Measurements from ENCODE around the gene HSFX3. TPM values are rescaled to one million over a fixed set of nuclear protein-coding genes. Genes with fewer than 3 reads are reported as not detected.
"Not testable (repeated sequence)": the region's sequence is repeated elsewhere in the genome, so short reads cannot be mapped to it uniquely, and the experiment has no call there.

The HSFX3 gene
- not detected in 2 replicates for total RNA-seq (2012; rRNA removed)

GRCh38 chrX:149549701-149550100 lies at the start of gene HSFX3:
TSS of gene HSFX3 (minus strand) at chrX:149549924. CDS start at chrX:149549852, 72 bp downstream.
- H3K4me1 ChIP-seq (ENCODE audit: control insufficient read depth, insufficient read depth, low read length); H3K9me3 ChIP-seq (replicated peaks; ENCODE audit: low read length); H3K4me2 ChIP-seq (ENCODE audit: low read length): not testable (repeated sequence)

GRCh38 chrX:149598603-149599002 lies 48.9 kb upstream of the HSFX3 start:
- not testable (repeated sequence) for H3K36me3 ChIP-seq (ENCODE audit: insufficient read depth, low read length); H3K27me3 ChIP-seq (ENCODE audit: control insufficient read depth, insufficient read depth, low read length); H3K4me3 ChIP-seq (ENCODE audit: low read length); H3K4me1 ChIP-seq (ENCODE audit: control insufficient read depth, insufficient read depth, low read length); H3K9me3 ChIP-seq (replicated peaks; ENCODE audit: low read length); H3K9ac ChIP-seq (ENCODE audit: low read depth, low read length); H3K4me2 ChIP-seq (ENCODE audit: low read length)

More at GRCh38 chrX:149549701-149550100, at the start of gene HSFX3:
- not testable (repeated sequence) for H3K27me3 ChIP-seq (ENCODE audit: control insufficient read depth, insufficient read depth, low read length); H3K9ac ChIP-seq (ENCODE audit: low read depth, low read length); H3K4me3 ChIP-seq (ENCODE audit: low read length); H3K36me3 ChIP-seq (ENCODE audit: insufficient read depth, low read length)

GRCh38 chrX:149595943-149596342 lies 46.2 kb upstream of the HSFX3 start:
- not testable (repeated sequence) for H3K4me3 ChIP-seq (ENCODE audit: low read length); H3K9me3 ChIP-seq (replicated peaks; ENCODE audit: low read length); H3K27me3 ChIP-seq (ENCODE audit: control insufficient read depth, insufficient read depth, low read length); H3K4me2 ChIP-seq (ENCODE audit: low read length); H3K36me3 ChIP-seq (ENCODE audit: insufficient read depth, low read length); H3K4me1 ChIP-seq (ENCODE audit: control insufficient read depth, insufficient read depth, low read length); H3K9ac ChIP-seq (ENCODE audit: low read depth, low read length)

- not testable (repeated sequence) for H3K36me3 ChIP-seq (ENCODE audit: insufficient read depth, low read length); H3K4me1 ChIP-seq (ENCODE audit: control insufficient read depth, insufficient read depth, low read length); H3K9me3 ChIP-seq (replicated peaks; ENCODE audit: low read length); H3K9ac ChIP-seq (ENCODE audit: low read depth, low read length); H3K27me3 ChIP-seq (ENCODE audit: control insufficient read depth, insufficient read depth, low read length); H3K4me3 ChIP-seq (ENCODE audit: low read length); H3K4me2 ChIP-seq (ENCODE audit: low read length)
These were observed 45.5 kb upstream of the HSFX3 start, which contains the start of gene HSFX2 for GRCh38 chrX:149595214-149595613. TSS of gene HSFX2 (minus strand) at chrX:149595314. CDS start at chrX:149594700, 614 bp downstream.

- not testable (repeated sequence) for H3K9me3 ChIP-seq (replicated peaks; ENCODE audit: low read length); H3K4me1 ChIP-seq (ENCODE audit: control insufficient read depth, insufficient read depth, low read length); H3K9ac ChIP-seq (ENCODE audit: low read depth, low read length); H3K36me3 ChIP-seq (ENCODE audit: insufficient read depth, low read length); H3K4me2 ChIP-seq (ENCODE audit: low read length); H3K4me3 ChIP-seq (ENCODE audit: low read length); H3K27me3 ChIP-seq (ENCODE audit: control insufficient read depth, insufficient read depth, low read length)
These were observed 41.3 kb upstream of the HSFX3 start for GRCh38 chrX:149590993-149591392.

GRCh38 chrX:149587359-149587758 lies 37.6 kb upstream of the HSFX3 start, which contains the start of gene MAGEA9B:
TSS of gene MAGEA9B (minus strand) at chrX:149587459. CDS start at chrX:149583179, 4,280 bp downstream.
- H3K4me2 ChIP-seq (ENCODE audit: low read length); H3K4me3 ChIP-seq (ENCODE audit: low read length); H3K4me1 ChIP-seq (ENCODE audit: control insufficient read depth, insufficient read depth, low read length); H3K9me3 ChIP-seq (replicated peaks; ENCODE audit: low read length); H3K36me3 ChIP-seq (ENCODE audit: insufficient read depth, low read length); H3K27me3 ChIP-seq (ENCODE audit: control insufficient read depth, insufficient read depth, low read length); H3K9ac ChIP-seq (ENCODE audit: low read depth, low read length): not testable (repeated sequence)

GRCh38 chrX:149585631-149586030 lies 35.9 kb upstream of the HSFX3 start:
- H3K4me3 ChIP-seq (ENCODE audit: low read length); H3K4me2 ChIP-seq (ENCODE audit: low read length); H3K4me1 ChIP-seq (ENCODE audit: control insufficient read depth, insufficient read depth, low read length); H3K36me3 ChIP-seq (ENCODE audit: insufficient read depth, low read length); H3K9ac ChIP-seq (ENCODE audit: low read depth, low read length); H3K27me3 ChIP-seq (ENCODE audit: control insufficient read depth, insufficient read depth, low read length); H3K9me3 ChIP-seq (replicated peaks; ENCODE audit: low read length): not testable (repeated sequence)

- H3K4me1 ChIP-seq (ENCODE audit: control insufficient read depth, insufficient read depth, low read length): not testable (repeated sequence)
These were observed 23.7 kb upstream of the HSFX3 start for GRCh38 chrX:149573456-149573855.

GRCh38 chrX:149572743-149573142 lies 23.0 kb upstream of the HSFX3 start:
- no peaks in the 10 kb centered on the region for H3K4me1 ChIP-seq (ENCODE audit: control insufficient read depth, insufficient read depth, low read length)
- no peaks in the 10 kb centered on the region for H3K9me3 ChIP-seq (replicated peaks; ENCODE audit: low read length)
- H3K36me3 ChIP-seq (ENCODE audit: insufficient read depth, low read length): no peaks in the 10 kb centered on the region
- no peak overlapping the region for H3K9ac ChIP-seq (ENCODE audit: low read depth, low read length)
- H3K4me2 ChIP-seq (ENCODE audit: low read length): no peak overlapping the region
- H3K4me3 ChIP-seq (ENCODE audit: low read length): no peak overlapping the region
- peaks cover 4% of the 10 kb centered on the region for H3K27me3 ChIP-seq (ENCODE audit: control insufficient read depth, insufficient read depth, low read length)

More at GRCh38 chrX:149573456-149573855, 23.7 kb upstream of the HSFX3 start:
- not testable (repeated sequence) for H3K4me3 ChIP-seq (ENCODE audit: low read length); H3K36me3 ChIP-seq (ENCODE audit: insufficient read depth, low read length); H3K27me3 ChIP-seq (ENCODE audit: control insufficient read depth, insufficient read depth, low read length); H3K9ac ChIP-seq (ENCODE audit: low read depth, low read length); H3K4me2 ChIP-seq (ENCODE audit: low read length); H3K9me3 ChIP-seq (replicated peaks; ENCODE audit: low read length)

- Histone ChIP-seq H3K4me1 (ENCODE audit: control insufficient read depth, insufficient read depth, low read length) (no peaks in the 10 kb centered on the region), H3K4me3 (ENCODE audit: low read length) (no peak overlapping the region), H3K27me3 (ENCODE audit: control insufficient read depth, insufficient read depth, low read length) (peaks cover 4% of the 10 kb centered on the region), H3K9me3 (replicated peaks; ENCODE audit: low read length) (no peaks in the 10 kb centered on the region), H3K36me3 (ENCODE audit: insufficient read depth, low read length) (no peaks in the 10 kb centered on the region), H3K4me2 (ENCODE audit: low read length) (no peak overlapping the region), H3K9ac (ENCODE audit: low read depth, low read length) (no peak overlapping the region)
These were observed 22.0 kb upstream of the HSFX3 start for GRCh38 chrX:149571770-149572169.

GRCh38 chrX:149570668-149571067 lies 20.9 kb upstream of the HSFX3 start:
- Histone ChIP-seq H3K9ac (ENCODE audit: low read depth, low read length) (no peak overlapping the region), H3K4me3 (ENCODE audit: low read length) (no peak overlapping the region), H3K4me2 (ENCODE audit: low read length) (no peak overlapping the region), H3K9me3 (replicated peaks; ENCODE audit: low read length) (no peaks in the 10 kb centered on the region), H3K4me1 (ENCODE audit: control insufficient read depth, insufficient read depth, low read length) (no peaks in the 10 kb centered on the region), H3K36me3 (ENCODE audit: insufficient read depth, low read length) (no peaks in the 10 kb centered on the region), H3K27me3 (ENCODE audit: control insufficient read depth, insufficient read depth, low read length) (peaks cover 4% of the 10 kb centered on the region)

- Histone ChIP-seq H3K4me1 (ENCODE audit: control insufficient read depth, insufficient read depth, low read length) (no peaks in the 10 kb centered on the region), H3K27me3 (ENCODE audit: control insufficient read depth, insufficient read depth, low read length) (peaks cover 4% of the 10 kb centered on the region), H3K9me3 (replicated peaks; ENCODE audit: low read length) (no peaks in the 10 kb centered on the region), H3K4me2 (ENCODE audit: low read length) (no peak overlapping the region), H3K9ac (ENCODE audit: low read depth, low read length) (no peak overlapping the region), H3K4me3 (ENCODE audit: low read length) (no peak overlapping the region), H3K36me3 (ENCODE audit: insufficient read depth, low read length) (no peaks in the 10 kb centered on the region)
These were observed 20.0 kb upstream of the HSFX3 start for GRCh38 chrX:149569770-149570169.

All from skeletal muscle satellite cell (primary cell).